PFSK-1 (cell line): ENCODE measurements around the gene DSTN.

Source experiments
- FOXP2 ChIP-seq: optimal IDR thresholded peaks from 2 replicates; pipeline ENCODE3; 2011; ENCODE audit warnings: borderline replicate concordance, control low read depth, inconsistent platforms; ENCODE audit not compliant: insufficient read depth; ENCODE audit errors: extremely low read length, extremely low read depth
- POLR2AphosphoS5 ChIP-seq: IDR thresholded peaks from 2 replicates; pipeline ENCODE4 v1.6.1; 2012; ENCODE audit warnings: low read depth, mild to moderate bottlenecking, control low read depth, low read length, moderate library complexity
- SIN3A ChIP-seq: IDR thresholded peaks from 2 replicates; pipeline ENCODE4 v1.6.1; 2012; ENCODE audit warnings: mild to moderate bottlenecking, low read length, moderate library complexity, borderline replicate concordance; ENCODE audit not compliant: insufficient read depth
- TAF1 ChIP-seq: IDR thresholded peaks from 2 replicates; pipeline ENCODE4 v1.6.1; 2012; ENCODE audit warnings: low read length, control low read depth, borderline replicate concordance; ENCODE audit not compliant: insufficient read depth
- TF ChIP-seq, protein P1 (sequence below), 2 experiments: IDR thresholded peaks; 2 replicates each; pipeline versions ENCODE4 v1.6.1 to v1.8.0; 2011 to 2012; ENCODE audit warnings: low read depth in 2 of 2, low read length in 2 of 2, control low read depth in 1 of 2, inconsistent platforms in 1 of 2, mild to moderate bottlenecking in 1 of 2, moderate library complexity in 1 of 2; ENCODE audit not compliant: insufficient read depth in 1 of 2

The DSTN gene

DNA sequence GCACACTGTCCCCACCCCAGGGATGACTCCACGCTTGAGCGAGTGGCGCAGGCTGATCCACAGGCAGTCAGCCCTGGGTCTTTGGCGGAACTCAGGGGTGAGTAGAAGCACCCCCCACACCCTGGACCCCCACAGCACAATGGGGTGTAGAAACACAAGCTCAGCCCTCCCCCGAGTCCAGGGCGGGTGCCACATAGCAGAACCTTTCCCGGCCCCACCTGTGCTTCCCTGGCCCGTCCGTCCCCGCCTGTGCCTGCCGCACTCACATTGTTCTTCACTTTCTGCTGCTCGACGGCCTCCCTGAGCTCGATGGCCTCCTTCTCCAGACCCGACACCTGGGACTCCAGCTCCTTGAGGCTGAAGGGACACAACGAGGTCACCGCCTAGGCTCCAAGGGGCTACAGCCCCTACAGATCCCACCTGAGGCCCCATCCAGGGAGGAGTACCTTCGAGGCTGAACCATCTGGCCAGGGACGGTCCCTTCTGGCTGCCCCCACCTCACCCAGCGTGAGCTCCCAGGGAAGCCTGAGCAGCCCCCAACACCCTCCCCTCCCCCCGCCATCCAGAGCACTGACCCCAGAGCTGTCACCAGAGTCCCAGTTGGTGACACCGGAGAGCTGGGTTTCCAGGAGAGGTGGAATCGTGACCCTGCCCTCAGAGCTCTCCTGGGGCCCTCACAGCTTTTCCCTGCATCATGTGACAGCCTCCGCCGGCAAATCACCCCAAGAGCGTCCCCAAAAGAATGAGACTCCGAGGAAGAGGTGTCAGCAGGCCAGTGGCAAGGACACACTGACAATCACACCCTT, 55.6 kb downstream of the DSTN start:
- TF ChIP-seq TAF1 = no peak
- TF ChIP-seq, protein P1, sequence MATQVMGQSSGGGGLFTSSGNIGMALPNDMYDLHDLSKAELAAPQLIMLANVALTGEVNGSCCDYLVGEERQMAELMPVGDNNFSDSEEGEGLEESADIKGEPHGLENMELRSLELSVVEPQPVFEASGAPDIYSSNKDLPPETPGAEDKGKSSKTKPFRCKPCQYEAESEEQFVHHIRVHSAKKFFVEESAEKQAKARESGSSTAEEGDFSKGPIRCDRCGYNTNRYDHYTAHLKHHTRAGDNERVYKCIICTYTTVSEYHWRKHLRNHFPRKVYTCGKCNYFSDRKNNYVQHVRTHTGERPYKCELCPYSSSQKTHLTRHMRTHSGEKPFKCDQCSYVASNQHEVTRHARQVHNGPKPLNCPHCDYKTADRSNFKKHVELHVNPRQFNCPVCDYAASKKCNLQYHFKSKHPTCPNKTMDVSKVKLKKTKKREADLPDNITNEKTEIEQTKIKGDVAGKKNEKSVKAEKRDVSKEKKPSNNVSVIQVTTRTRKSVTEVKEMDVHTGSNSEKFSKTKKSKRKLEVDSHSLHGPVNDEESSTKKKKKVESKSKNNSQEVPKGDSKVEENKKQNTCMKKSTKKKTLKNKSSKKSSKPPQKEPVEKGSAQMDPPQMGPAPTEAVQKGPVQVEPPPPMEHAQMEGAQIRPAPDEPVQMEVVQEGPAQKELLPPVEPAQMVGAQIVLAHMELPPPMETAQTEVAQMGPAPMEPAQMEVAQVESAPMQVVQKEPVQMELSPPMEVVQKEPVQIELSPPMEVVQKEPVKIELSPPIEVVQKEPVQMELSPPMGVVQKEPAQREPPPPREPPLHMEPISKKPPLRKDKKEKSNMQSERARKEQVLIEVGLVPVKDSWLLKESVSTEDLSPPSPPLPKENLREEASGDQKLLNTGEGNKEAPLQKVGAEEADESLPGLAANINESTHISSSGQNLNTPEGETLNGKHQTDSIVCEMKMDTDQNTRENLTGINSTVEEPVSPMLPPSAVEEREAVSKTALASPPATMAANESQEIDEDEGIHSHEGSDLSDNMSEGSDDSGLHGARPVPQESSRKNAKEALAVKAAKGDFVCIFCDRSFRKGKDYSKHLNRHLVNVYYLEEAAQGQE (IDR thresholded peaks at IDR 0.05; ENCODE audit: insufficient read depth in 1 of 2, low read depth in 2 of 2, low read length in 2 of 2) = no peak
- TF ChIP-seq POLR2AphosphoS5 = no peak
- TF ChIP-seq SIN3A = no peak
- TF ChIP-seq FOXP2 = no peak

- TF ChIP-seq SIN3A (no peak), POLR2AphosphoS5 (no peak), FOXP2 (no peak), TAF1 (no peak)
- TF ChIP-seq, protein P1 (IDR thresholded peaks at IDR 0.05; ENCODE audit: insufficient read depth in 1 of 2, low read depth in 2 of 2, low read length in 2 of 2) = no peak
Measured at GRCh38 chr20:17626217-17627007, 56.5 kb downstream of the DSTN start.

GRCh38 chr20:17627101-17627955, 57.5 kb downstream of the DSTN start:
- no peak for TF ChIP-seq TAF1
- TF ChIP-seq, protein P1 (IDR thresholded peaks at IDR 0.05; ENCODE audit: insufficient read depth in 1 of 2, low read depth in 2 of 2, low read length in 2 of 2) = no peak
- TF ChIP-seq FOXP2 = no peak
- no peak for TF ChIP-seq POLR2AphosphoS5
- TF ChIP-seq SIN3A = no peak

- TF ChIP-seq, protein P1 (IDR thresholded peaks at IDR 0.05; ENCODE audit: insufficient read depth in 1 of 2, low read depth in 2 of 2, low read length in 2 of 2) = no peak
- TF ChIP-seq TAF1 (no peak), POLR2AphosphoS5 (no peak), FOXP2 (no peak), SIN3A (no peak)
Measured at GRCh38 chr20:17628101-17628841, 58.4 kb downstream of the DSTN start.
